Thymus (tissue), 11 donors: ENCODE measurements around the gene SLC22A25. TPM values are rescaled to one million over a fixed set of nuclear protein-coding genes. Genes with fewer than 3 reads are reported as not detected.

Source experiments
- DNase-seq, 9 donors: peaks; one replicate each; pipeline ENCODE4 v3.0.0-alpha.2; 2013; ENCODE audit warnings: low spot score in 9 of 9, low read depth in 6 of 9, missing footprints in 1 of 9
- H3K27ac ChIP-seq, 2 donors: one replicate each; pipeline ENCODE4 v1.5.1; 2013; ENCODE audit warnings: control low read depth in 1 of 2, low read depth in 1 of 2, low read length in 1 of 2, mild to moderate bottlenecking in 1 of 2, moderate library complexity in 1 of 2
- H3K27me3 ChIP-seq, 2 donors: one replicate each; pipeline ENCODE4 v1.5.1; 2013; ENCODE audit warnings: low read length in 1 of 2; ENCODE audit not compliant: control insufficient read depth in 2 of 2, insufficient read depth in 1 of 2
- H3K36me3 ChIP-seq, 2 donors: one replicate each; pipeline ENCODE4 v1.5.1; 2013; ENCODE audit warnings: low read length in 1 of 2, mild to moderate bottlenecking in 1 of 2, moderate library complexity in 1 of 2; ENCODE audit not compliant: control insufficient read depth in 2 of 2, insufficient read depth in 2 of 2
- H3K4me1 ChIP-seq, 2 donors: one replicate each; pipeline ENCODE4 v1.5.1; 2013; ENCODE audit warnings: low read length in 2 of 2; ENCODE audit not compliant: control insufficient read depth in 2 of 2, insufficient read depth in 2 of 2
- H3K4me3 ChIP-seq, 2 donors: one replicate each; pipeline ENCODE4 v1.5.1; 2013; ENCODE audit warnings: low read length in 2 of 2, control low read depth in 1 of 2, mild to moderate bottlenecking in 1 of 2
- H3K9me3 ChIP-seq, 2 donors: one replicate each; pipeline ENCODE4 v1.5.1; 2013; ENCODE audit warnings: low read length in 1 of 2, mild to moderate bottlenecking in 1 of 2; ENCODE audit not compliant: control insufficient read depth in 2 of 2, insufficient read depth in 1 of 2
- WGBS: extraction: QIAGEN DNeasy Blood & Tissue Kit; methylation state at CpG from one replicate; pipeline ENCODE4 v1.1.7; 2013; 5-methylcytosine and 5-hydroxymethylcytosine counted together
- polyA plus RNA-seq: library from polyadenylated mRNA; stranded (reverse); fragments of 200-250 nt; gene quantifications from one replicate; pipeline ENCODE4 v1.2.3, GENCODE V29; 2013
- total RNA-seq: library from RNA; stranded (reverse); fragments of 120-200 nt; gene quantifications from one replicate; pipeline ENCODE4 v1.2.4, GENCODE V29; 2013
- donor health status: healthy.

SLC22A25 gene
- total and polyA plus RNA-seq, 2 donors = not detected

GRCh38 chr11:63210111-63210510 is 33.3 kb downstream of the SLC22A25 start:
- WGBS = 34% methylated on average over 3 of the region's 3 CpGs
- no peak overlapping the region for H3K27ac ChIP-seq
- no peak overlapping the region for H3K4me3 ChIP-seq
- no peaks in the 10 kb centered on the region for H3K4me1 ChIP-seq
- no peak for DNase-seq
- no peaks in the 10 kb centered on the region for H3K36me3 ChIP-seq
- no peaks in the 10 kb centered on the region for H3K9me3 ChIP-seq
- H3K27me3 ChIP-seq = no peaks in the 10 kb centered on the region

Other genes starting within 250 kb of the SLC22A25 start
- not detected for gene SLC22A8, start 227.8 kb downstream of the SLC22A25 start, total RNA-seq
- 0.02 TPM for gene SLC22A8, start 227.8 kb downstream of the SLC22A25 start, polyA plus RNA-seq
- gene SLC22A24, start 99.4 kb downstream of the SLC22A25 start, total RNA-seq = not detected
- gene SLC22A24, start 99.4 kb downstream of the SLC22A25 start, polyA plus RNA-seq = 0.05 TPM
- gene SLC22A9, start 126.2 kb upstream of the SLC22A25 start, total RNA-seq = not detected
- gene SLC22A9, start 126.2 kb upstream of the SLC22A25 start, polyA plus RNA-seq = 0.02 TPM
- 0.19 TPM for gene PLAAT5, start 247.6 kb upstream of the SLC22A25 start, total RNA-seq
- gene PLAAT5, start 247.6 kb upstream of the SLC22A25 start, polyA plus RNA-seq = 0.11 TPM